HL-60/S4 treated with phorbol 12-myristate 13-acetate at 8.2 ng/mL for 4 days and 3 days (cell line): Measurements from ENCODE around the gene ALPP.
"Not testable (repeated sequence)": the region's sequence is repeated elsewhere in the genome, so short reads cannot be mapped to it uniquely, and the experiment has no call there.

Experiments
- in situ Hi-C: fragments of 300-500 bp; cut with MboI; formaldehyde crosslinking; loops from 2 replicates; pipeline ENCODE4 v1.15.0; 2022; ENCODE audit warnings: low sequenced_read_pairs

ALPP gene

GRCh38 chr2:232400256-232401015 lies 21.9 kb downstream of the ALPP start:
- in situ Hi-C loops: no loop called here

GRCh38 chr2:232402518-232402917 lies 24.0 kb downstream of the ALPP start:
- in situ Hi-C loops: no loop called here

GRCh38 chr2:232405943-232406510 lies 27.5 kb downstream of the ALPP start:
- in situ Hi-C loops: no loop called here

- in situ Hi-C loops: no loop called here
These were observed 28.2 kb downstream of the ALPP start, which contains the start of gene ALPG for GRCh38 chr2:232406556-232407310. ALPG (plus strand) TSS chr2:232406844; CDS start chr2:232406895, 51 bp downstream.

- in situ Hi-C loops: not testable (repeated sequence)
These were observed 29.0 kb downstream of the ALPP start for GRCh38 chr2:232407428-232408150.

- in situ Hi-C loops: not testable (repeated sequence)
These were observed 29.7 kb downstream of the ALPP start for GRCh38 chr2:232408269-232408668.

GRCh38 chr2:232409617-232410016 lies 31.1 kb downstream of the ALPP start:
- in situ Hi-C loops: not testable (repeated sequence)

GRCh38 chr2:232410238-232410900 lies 31.8 kb downstream of the ALPP start:
- in situ Hi-C loops: no loop called here

GRCh38 chr2:232411901-232412629 lies 33.5 kb downstream of the ALPP start:
- in situ Hi-C loops: no loop called here

GRCh38 chr2:232412986-232413385 lies 34.4 kb downstream of the ALPP start:
- in situ Hi-C loops: no loop called here

GRCh38 chr2:232415138-232415690 lies 36.7 kb downstream of the ALPP start:
- in situ Hi-C loops: no loop called here

GRCh38 chr2:232415736-232416520 lies 37.4 kb downstream of the ALPP start:
- in situ Hi-C loops: no loop called here

GRCh38 chr2:232416521-232417470 lies 38.2 kb downstream of the ALPP start:
- in situ Hi-C loops: no loop called here

GRCh38 chr2:232417489-232417888 lies 38.9 kb downstream of the ALPP start:
- in situ Hi-C loops: no loop called here

GRCh38 chr2:232418056-232418455 lies 39.5 kb downstream of the ALPP start:
- in situ Hi-C loops: no loop called here

GRCh38 chr2:232418466-232419244 lies 40.1 kb downstream of the ALPP start:
- in situ Hi-C loops: no loop called here
